Mammary microvascular endothelial cell (primary cell): ENCODE data around the gene RNF215. TPM values are rescaled to one million over a fixed set of nuclear protein-coding genes. Genes with fewer than 3 reads are reported as not detected.

Source experiments
- total RNA-seq: library from RNA; depleted of rRNA; stranded (reverse); fragments of >200 nt; gene quantifications from 2 replicates; pipeline ENCODE4 v1.2.3, GENCODE V29; 2015

Gene RNF215
- total RNA-seq = 7.8 and 8.1 TPM in 2 replicates

GRCh38 chr22:30386960-30387827 is at the start of gene RNF215:
TSS of gene RNF215 (minus strand) at chr22:30387411. CDS start at chr22:30387313, 98 bp downstream.

GRCh38 chr22:30425616-30426387 is 38.6 kb upstream of the RNF215 start, which contains the start of gene MTFP1:
TSS of gene MTFP1 (plus strand) at chr22:30425768. CDS start at chr22:30425880, 112 bp downstream.

GRCh38 chr22:30396871-30397655 is 9.9 kb upstream of the RNF215 start, which contains the start of gene SEC14L2:
TSS of gene SEC14L2 (plus strand) at chr22:30397018. CDS start at chr22:30397117, 99 bp downstream.

GRCh38 chr22:30356449-30357235 is 30.6 kb downstream of the RNF215 start, which contains the start of the genes CCDC157 and SF3A1:
TSS of gene CCDC157 (plus strand) at chr22:30357007. CDS start at chr22:30366001, 8,994 bp downstream.
TSS of gene SF3A1 (minus strand) at chr22:30356894. CDS start at chr22:30356792, 102 bp downstream.

Other genes starting within 250 kb of the RNF215 start
- 0.33 and 0.49 TPM in 2 replicates for gene LIF, start 140.7 kb downstream of the RNF215 start, total RNA-seq
- not detected in 2 replicates for gene OSM, start 120.6 kb downstream of the RNF215 start, total RNA-seq
- gene CASTOR1, start 97.9 kb downstream of the RNF215 start, total RNA-seq = 9.0 and 13.7 TPM in 2 replicates
- 8.5 and 10.1 TPM in 2 replicates for gene TBC1D10A, start 60.5 kb downstream of the RNF215 start, total RNA-seq
- gene SF3A1, start 30.5 kb downstream of the RNF215 start, total RNA-seq = 28.6 and 40.0 TPM in 2 replicates
- 1.3 and 5.1 TPM in 2 replicates for gene CCDC157, start 30.4 kb downstream of the RNF215 start, total RNA-seq
- gene SEC14L2, start 9.6 kb upstream of the RNF215 start, total RNA-seq = 33.0 and 36.9 TPM in 2 replicates
- gene MTFP1, start 38.4 kb upstream of the RNF215 start, total RNA-seq = 106 and 127 TPM in 2 replicates
- gene SEC14L3, start 84.6 kb upstream of the RNF215 start, total RNA-seq = not detected in 2 replicates
- gene SEC14L4, start 118.3 kb upstream of the RNF215 start, total RNA-seq = 0.15 and 0.53 TPM in 2 replicates
- gene SEC14L6, start 159.3 kb upstream of the RNF215 start, total RNA-seq = not detected in 2 replicates
- gene GAL3ST1, start 187.3 kb upstream of the RNF215 start, total RNA-seq = not detected in 2 replicates
- gene PES1, start 204.5 kb upstream of the RNF215 start, total RNA-seq = 85.1 and 96.2 TPM in 2 replicates
- gene TCN2, start 219.8 kb upstream of the RNF215 start, total RNA-seq = 56.9 and 74.3 TPM in 2 replicates
- 28.3 and 31.1 TPM in 2 replicates for gene SLC35E4, start 248.4 kb upstream of the RNF215 start, total RNA-seq